Measurements from ENCODE around the gene ZNF394.
"Not testable (repeated sequence)": the region's sequence is repeated elsewhere in the genome, so short reads cannot be mapped to it uniquely, and the experiment has no call there.

ZNF394 gene

GRCh38 chr7:99499721-99500636 lies at the start of gene ZNF394:
TSS of gene ZNF394 (minus strand) at chr7:99500281. CDS start at chr7:99500093, 188 bp downstream.
- Histone ChIP-seq H3K9me2 (ENCODE audit: low read depth, low read length) (no peaks in the 10 kb centered on the region), H3K27me3 (ENCODE audit: insufficient read depth, low read length) (no peaks in the 10 kb centered on the region), H3K79me2 (ENCODE audit: insufficient read depth, low read length) (peaks cover 33% of the 10 kb centered on the region), H2AFZ (ENCODE audit: low read length) (no peak within 1 kb of the TSS), H3K27ac (ENCODE audit: low read depth, low read length, poor library complexity, severe bottlenecking) (peak within 1 kb of the TSS; percentile 57), H3K4me1 (ENCODE audit: insufficient read depth, low read length, severe bottlenecking) (peaks cover 28% of the 10 kb centered on the region), H3K9me3 (ENCODE audit: low read length) (no peaks in the 10 kb centered on the region), H3K9ac (ENCODE audit: low read length) (peak within 1 kb of the TSS; percentile 78), H4K20me1 (ENCODE audit: insufficient read depth, low read length) (peaks cover 3% of the 10 kb centered on the region; the same call in 1 of the 2 replicates), H3K4me2 (ENCODE audit: low read length) (peak within 1 kb of the TSS; percentile 94), H3K4me3 (ENCODE audit: low read depth, low read length, poor library complexity, severe bottlenecking) (peak within 1 kb of the TSS; percentile 77), H3F3A (ENCODE audit: insufficient read depth, low read length) (no peaks in the 10 kb centered on the region), H3K36me3 (ENCODE audit: insufficient read depth, low read length) (peaks cover 35% of the 10 kb centered on the region)
- TF ChIP-seq EZH2 (IDR thresholded peaks at IDR 0.05; ENCODE audit: borderline replicate concordance, low read length) (no peak), CTCF (IDR thresholded peaks at IDR 0.05; ENCODE audit: low read length) (peak; percentile 9; the same call in 1 of the 2 replicates)

GRCh38 chr7:99549545-99549944 lies 49.5 kb upstream of the ZNF394 start:
- H3K9ac ChIP-seq (ENCODE audit: low read length); H2AFZ ChIP-seq (ENCODE audit: low read length); H3K9me3 ChIP-seq (ENCODE audit: low read length); H3K27ac ChIP-seq (ENCODE audit: low read depth, low read length, poor library complexity, severe bottlenecking); H3K4me3 ChIP-seq (ENCODE audit: low read depth, low read length, poor library complexity, severe bottlenecking); H3K79me2 ChIP-seq (ENCODE audit: insufficient read depth, low read length); H3K4me2 ChIP-seq (ENCODE audit: low read length); H3K9me2 ChIP-seq (ENCODE audit: low read depth, low read length); H4K20me1 ChIP-seq (ENCODE audit: insufficient read depth, low read length); H3K27me3 ChIP-seq (ENCODE audit: insufficient read depth, low read length); H3F3A ChIP-seq (ENCODE audit: insufficient read depth, low read length): not testable (repeated sequence)
- Histone ChIP-seq H3K36me3 (ENCODE audit: insufficient read depth, low read length) (peaks cover 31% of the 10 kb centered on the region), H3K4me1 (ENCODE audit: insufficient read depth, low read length, severe bottlenecking) (peaks cover 18% of the 10 kb centered on the region)

- peaks cover 23% of the 10 kb centered on the region for H3K9me3 ChIP-seq (ENCODE audit: low read length)
- H3K79me2 ChIP-seq (ENCODE audit: insufficient read depth, low read length); H3K9ac ChIP-seq (ENCODE audit: low read length); H3K9me2 ChIP-seq (ENCODE audit: low read depth, low read length); H3K4me3 ChIP-seq (ENCODE audit: low read depth, low read length, poor library complexity, severe bottlenecking); H3K27ac ChIP-seq (ENCODE audit: low read depth, low read length, poor library complexity, severe bottlenecking); H4K20me1 ChIP-seq (ENCODE audit: insufficient read depth, low read length); H3K27me3 ChIP-seq (ENCODE audit: insufficient read depth, low read length); H2AFZ ChIP-seq (ENCODE audit: low read length); H3F3A ChIP-seq (ENCODE audit: insufficient read depth, low read length); H3K4me1 ChIP-seq (ENCODE audit: insufficient read depth, low read length, severe bottlenecking); H3K4me2 ChIP-seq (ENCODE audit: low read length): not testable (repeated sequence)
- peaks cover 17% of the 10 kb centered on the region for H3K36me3 ChIP-seq (ENCODE audit: insufficient read depth, low read length)
Observed at GRCh38 chr7:99545308-99545707, 45.2 kb upstream of the ZNF394 start.

- TF ChIP-seq CTCF (IDR thresholded peaks at IDR 0.05; ENCODE audit: low read length) (no peak), EZH2 (IDR thresholded peaks at IDR 0.05; ENCODE audit: borderline replicate concordance, low read length) (no peak)
- Histone ChIP-seq H3K36me3 (ENCODE audit: insufficient read depth, low read length) (peaks cover 16% of the 10 kb centered on the region), H3K79me2 (ENCODE audit: insufficient read depth, low read length) (no peaks in the 10 kb centered on the region), H2AFZ (ENCODE audit: low read length) (no peak overlapping the region), H4K20me1 (ENCODE audit: insufficient read depth, low read length) (no peaks in the 10 kb centered on the region), H3K9ac (ENCODE audit: low read length) (no peak overlapping the region), H3K4me3 (ENCODE audit: low read depth, low read length, poor library complexity, severe bottlenecking) (no peak overlapping the region), H3K4me1 (ENCODE audit: insufficient read depth, low read length, severe bottlenecking) (no peaks in the 10 kb centered on the region), H3F3A (ENCODE audit: insufficient read depth, low read length) (peaks cover 4% of the 10 kb centered on the region; the same call in 1 of the 2 replicates), H3K27ac (ENCODE audit: low read depth, low read length, poor library complexity, severe bottlenecking) (no peak overlapping the region), H3K9me2 (ENCODE audit: low read depth, low read length) (no peaks in the 10 kb centered on the region), H3K9me3 (ENCODE audit: low read length) (peaks cover 32% of the 10 kb centered on the region), H3K27me3 (ENCODE audit: insufficient read depth, low read length) (no peaks in the 10 kb centered on the region), H3K4me2 (ENCODE audit: low read length) (no peak overlapping the region)
Observed at GRCh38 chr7:99543916-99544315, 43.8 kb upstream of the ZNF394 start.

All from OCI-LY1 (cell line).